HG03439 (cell line): ENCODE results near the gene YAP1.

Experiments
- ATAC-seq: cut with Tn5 transposase; IDR thresholded peaks from one replicate; pipeline ENCODE4 v1.9.1; 2021; ENCODE audit warnings: mild to moderate bottlenecking, moderate library complexity; ENCODE audit not compliant: unreplicated experiment

YAP1 gene

GRCh38 chr11:102157219-102157618, 47.0 kb downstream of the YAP1 start:
- no peak for ATAC-seq

- no peak for ATAC-seq
Observed at GRCh38 chr11:102158164-102158735, 48.0 kb downstream of the YAP1 start.

GRCh38 chr11:102163368-102163767, 53.1 kb downstream of the YAP1 start:
- ATAC-seq, result no peak

- ATAC-seq, result no peak
Observed at GRCh38 chr11:102166175-102167064, 56.2 kb downstream of the YAP1 start.

GRCh38 chr11:102168481-102168880, 58.2 kb downstream of the YAP1 start:
- no peak for ATAC-seq

GRCh38 chr11:102171101-102171500, 60.9 kb downstream of the YAP1 start:
- ATAC-seq, result no peak

GRCh38 chr11:102172127-102172848, 62.0 kb downstream of the YAP1 start:
- no peak for ATAC-seq

- ATAC-seq, result no peak
Observed at GRCh38 chr11:102177126-102177525, 66.9 kb downstream of the YAP1 start.

- ATAC-seq, result no peak
Observed at GRCh38 chr11:102177974-102178631, 67.9 kb downstream of the YAP1 start.

- ATAC-seq, result no peak
Observed at GRCh38 chr11:102179371-102179770, 69.1 kb downstream of the YAP1 start.

- no peak for ATAC-seq
Observed at GRCh38 chr11:102184269-102184987, 74.2 kb downstream of the YAP1 start.

- no peak for ATAC-seq
Observed at GRCh38 chr11:102186551-102187191, 76.4 kb downstream of the YAP1 start.

- ATAC-seq, result no peak
Observed at GRCh38 chr11:102187416-102188151, 77.3 kb downstream of the YAP1 start.

GRCh38 chr11:102188488-102188887, 78.2 kb downstream of the YAP1 start:
- no peak for ATAC-seq

- no peak for ATAC-seq
Observed at GRCh38 chr11:102191832-102192231, 81.6 kb downstream of the YAP1 start.

GRCh38 chr11:102192349-102193066, 82.3 kb downstream of the YAP1 start:
- no peak for ATAC-seq

- no peak for ATAC-seq
Observed at GRCh38 chr11:102194257-102194656, 84.0 kb downstream of the YAP1 start.

- ATAC-seq, result no peak
Observed at GRCh38 chr11:102194990-102195389, 84.7 kb downstream of the YAP1 start.

- ATAC-seq, result no peak
Observed at GRCh38 chr11:102196351-102196750, 86.1 kb downstream of the YAP1 start.
